Raji (cell line): ENCODE results near the gene HTR3C.
A peak's percentile ranks its signal among the peaks of the same experiment; 100 is the strongest.

Experiments used
- POLR2A ChIP-seq: IDR thresholded peaks from 2 replicates; pipeline ENCODE4 v1.6.1; 2011; ENCODE audit warnings: low read depth, low read length, control low read depth; ENCODE audit not compliant: insufficient read depth

HTR3C gene, protein sequence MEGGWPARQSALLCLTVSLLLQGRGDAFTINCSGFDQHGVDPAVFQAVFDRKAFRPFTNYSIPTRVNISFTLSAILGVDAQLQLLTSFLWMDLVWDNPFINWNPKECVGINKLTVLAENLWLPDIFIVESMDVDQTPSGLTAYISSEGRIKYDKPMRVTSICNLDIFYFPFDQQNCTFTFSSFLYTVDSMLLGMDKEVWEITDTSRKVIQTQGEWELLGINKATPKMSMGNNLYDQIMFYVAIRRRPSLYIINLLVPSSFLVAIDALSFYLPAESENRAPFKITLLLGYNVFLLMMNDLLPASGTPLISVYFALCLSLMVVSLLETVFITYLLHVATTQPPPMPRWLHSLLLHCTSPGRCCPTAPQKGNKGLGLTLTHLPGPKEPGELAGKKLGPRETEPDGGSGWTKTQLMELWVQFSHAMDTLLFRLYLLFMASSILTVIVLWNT

GRCh38 chr3:184052767-184053166 lies at the start of gene HTR3C:
Gene HTR3C, plus strand, starts transcription at chr3:184053047. Its CDS starts 34 bp downstream, at chr3:184053081.
- TF ChIP-seq POLR2A, result no peak

DNA sequence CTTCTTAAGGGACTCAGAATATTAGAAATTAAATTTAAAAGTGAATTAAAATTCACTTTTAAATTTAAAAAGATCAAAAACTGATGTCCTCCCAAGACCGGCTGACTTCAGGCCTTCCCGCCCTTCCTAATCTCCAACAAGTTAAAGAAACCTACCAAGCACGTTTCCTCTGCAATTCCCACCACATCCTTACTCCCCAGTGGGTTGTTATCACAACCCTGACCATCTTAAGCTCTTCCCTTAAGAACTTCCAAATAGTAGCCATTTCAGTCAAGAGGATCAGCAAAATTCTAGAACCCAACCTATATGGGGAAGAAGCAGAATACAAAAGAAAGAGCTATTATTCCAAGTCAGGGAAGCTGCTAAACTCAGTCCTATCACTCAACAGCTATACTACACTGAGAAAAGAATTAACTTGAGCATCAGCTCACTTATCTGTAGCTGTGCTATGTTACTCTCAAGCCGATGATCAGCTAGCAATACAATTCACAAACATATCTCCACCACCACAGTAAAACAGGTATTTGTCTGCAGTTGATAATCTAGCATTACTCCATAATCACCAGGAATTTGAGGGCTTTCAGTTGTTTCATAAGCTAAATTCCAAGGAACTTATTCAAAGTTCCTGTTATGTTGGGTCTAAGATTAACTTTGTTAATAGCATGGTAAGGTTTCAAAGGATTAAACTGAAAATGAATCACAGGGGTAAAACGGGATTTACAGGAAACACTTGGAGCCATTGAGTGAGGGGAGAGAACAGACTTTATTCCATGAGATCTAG lies 49.5 kb upstream of the HTR3C start:
- TF ChIP-seq POLR2A, result no peak

DNA sequence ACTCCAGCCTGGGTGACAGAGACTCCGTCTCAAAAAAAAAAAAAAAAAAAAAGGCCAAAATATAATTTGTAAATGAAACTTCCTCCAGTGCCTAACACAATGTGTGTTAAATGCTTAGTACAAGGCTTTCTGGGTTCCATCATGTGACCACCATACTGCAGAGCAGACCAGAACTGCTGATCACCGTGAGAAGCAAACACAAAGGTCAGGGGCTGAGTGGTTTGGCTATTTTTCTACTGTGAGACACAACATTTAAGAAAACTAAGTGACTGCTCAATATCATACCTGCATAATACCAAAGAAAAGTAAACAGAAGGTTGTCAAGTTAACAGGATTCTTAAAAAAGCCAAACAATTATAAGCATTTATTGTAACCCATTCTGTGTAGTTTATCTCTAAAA lies 48.4 kb upstream of the HTR3C start:
- no peak for TF ChIP-seq POLR2A

DNA sequence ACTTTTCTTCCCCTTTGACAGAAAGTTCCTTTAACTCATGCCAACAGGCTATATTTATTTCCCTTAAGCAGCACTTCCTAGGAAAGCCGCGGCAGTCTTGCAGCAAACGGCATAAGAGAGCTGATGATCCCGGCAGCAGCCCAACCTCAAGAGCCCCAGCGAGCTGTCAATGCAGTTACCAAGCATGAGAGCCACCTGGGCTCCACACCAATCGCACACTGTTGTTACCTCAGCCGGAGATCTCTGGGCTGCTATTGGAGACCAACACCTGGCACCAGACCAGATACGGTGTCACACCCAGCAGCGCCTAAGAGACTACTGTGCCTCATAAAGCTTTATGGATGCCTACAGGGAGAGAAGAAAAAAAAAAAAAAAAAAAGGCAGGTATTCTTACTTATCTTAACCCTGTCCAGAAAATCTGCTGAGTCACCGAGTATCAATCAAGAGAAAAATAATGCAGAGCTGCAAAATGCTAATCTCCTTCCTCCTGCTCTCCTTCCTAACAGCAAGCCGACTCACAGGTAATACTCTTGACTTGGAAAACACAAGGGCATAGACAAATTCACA lies 46.8 kb upstream of the HTR3C start:
- TF ChIP-seq POLR2A, result no peak

GRCh38 chr3:184008161-184008560 lies 44.7 kb upstream of the HTR3C start:
- TF ChIP-seq POLR2A, result no peak

DNA sequence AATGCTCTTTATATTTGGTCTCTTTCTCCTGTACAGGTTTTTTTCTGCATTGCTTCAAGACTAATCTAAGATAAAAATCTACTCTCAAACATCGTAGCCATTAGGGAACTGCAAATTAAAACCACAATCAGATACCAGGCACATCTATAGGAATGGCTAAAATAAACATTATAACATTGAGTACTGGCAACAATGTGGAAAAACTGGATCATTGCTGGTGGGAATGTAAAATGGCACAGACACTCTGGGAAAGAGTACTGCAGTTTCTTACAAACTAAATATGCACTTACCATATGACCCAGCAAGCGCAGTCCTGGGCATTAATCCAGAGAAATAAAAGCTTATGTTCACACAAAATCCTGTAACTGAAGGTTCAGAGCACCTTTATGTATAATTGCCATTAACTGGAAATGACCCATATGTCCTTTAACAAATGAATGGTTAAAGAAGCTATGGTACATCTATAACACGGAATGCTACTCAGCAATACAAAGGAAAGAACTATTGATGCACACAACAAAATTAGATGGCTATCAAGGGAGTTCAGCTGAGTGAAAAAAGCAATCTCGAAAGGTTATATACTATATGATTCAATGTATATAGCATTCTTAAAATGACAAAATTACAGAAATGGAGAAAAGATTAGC lies 41.5 kb upstream of the HTR3C start:
- TF ChIP-seq POLR2A, result no peak

DNA sequence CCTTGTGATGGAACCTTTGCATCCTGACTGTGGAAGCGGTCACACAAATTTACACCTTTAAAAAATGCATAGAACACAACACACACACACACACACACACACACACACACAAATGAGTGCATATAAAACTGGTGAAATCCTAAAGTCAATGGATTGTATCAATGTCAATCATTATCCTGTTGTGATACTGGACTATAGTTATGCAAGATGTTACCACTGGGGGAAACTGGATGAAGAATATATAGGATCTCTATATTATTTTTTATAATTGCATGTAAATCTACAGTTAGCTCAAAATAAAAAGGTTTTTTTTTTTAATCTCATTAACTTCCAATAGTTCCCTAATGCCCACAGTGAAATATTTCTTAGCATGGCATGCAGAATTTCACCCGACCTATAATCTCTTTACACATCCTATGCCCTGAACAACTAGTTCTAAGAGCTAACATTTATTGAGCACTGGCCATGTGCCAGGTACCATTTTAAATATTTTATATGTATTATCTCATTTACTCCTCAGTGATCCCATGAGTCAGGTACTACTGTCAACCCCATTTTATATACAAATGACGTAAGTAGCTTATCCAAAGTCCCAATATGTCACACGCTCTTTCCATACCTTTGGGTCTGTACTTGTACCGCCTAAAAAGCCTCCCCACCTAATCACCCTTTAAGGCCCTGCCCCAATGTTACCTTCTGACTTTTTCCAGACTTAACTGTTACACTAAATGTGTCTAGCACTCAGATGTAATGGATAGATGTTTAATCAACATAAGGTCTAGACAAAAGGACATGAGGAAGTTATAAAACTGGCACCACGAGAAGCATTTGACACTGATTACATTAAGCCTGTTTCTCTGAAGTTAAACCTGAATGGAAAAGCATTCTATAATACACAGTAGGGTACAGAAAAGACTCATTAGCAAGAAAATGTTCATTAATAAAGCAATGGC lies 40.6 kb upstream of the HTR3C start:
- no peak for TF ChIP-seq POLR2A

GRCh38 chr3:184015381-184016019 lies 37.3 kb upstream of the HTR3C start:
- no peak for TF ChIP-seq POLR2A

- no peak for TF ChIP-seq POLR2A
Observed at GRCh38 chr3:184016169-184016570, 36.7 kb upstream of the HTR3C start.

- TF ChIP-seq POLR2A, result no peak
Observed at GRCh38 chr3:184016811-184017671, 35.8 kb upstream of the HTR3C start.

DNA sequence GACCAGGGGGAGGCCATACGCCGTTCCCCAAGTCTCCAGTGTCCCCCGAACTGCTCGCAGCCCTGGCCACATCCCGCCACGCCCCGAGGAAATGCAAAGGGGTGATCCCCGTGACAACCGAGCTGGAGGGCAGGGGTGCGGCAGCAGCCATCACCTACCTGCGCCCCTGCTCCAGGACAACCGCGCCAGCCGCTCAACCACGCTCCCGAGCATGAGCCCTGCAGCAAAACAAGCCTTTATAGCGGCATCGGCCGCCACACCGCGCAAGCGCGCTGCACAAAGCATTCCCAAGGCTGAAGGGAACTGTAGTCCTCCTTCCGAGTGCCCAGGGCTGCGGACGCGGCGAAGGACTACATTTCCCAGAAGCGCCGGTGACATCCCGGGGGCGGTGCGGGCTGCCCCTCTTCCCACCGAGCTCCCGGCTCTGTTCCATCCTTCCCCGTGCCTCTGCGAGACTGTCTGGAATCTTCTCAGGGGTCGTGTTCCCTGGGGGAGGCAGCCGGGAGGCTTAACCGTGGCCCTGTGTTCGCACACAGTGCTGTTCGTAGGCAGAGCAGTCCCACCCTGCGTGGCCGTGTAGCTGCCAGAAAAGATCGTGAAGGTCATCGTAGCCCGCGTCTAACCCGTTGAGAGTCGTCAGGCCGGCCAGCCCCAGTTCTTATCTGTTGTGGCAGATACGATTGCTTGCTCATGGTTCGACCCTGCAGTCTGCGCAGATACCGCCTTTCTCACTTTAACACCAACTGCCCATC lies 35.0 kb upstream of the HTR3C start, which contains the start of gene ABCC5:
Gene ABCC5 (minus strand): TSS at position 213 of the 752 bp plus-strand sequence. CDS start 3,492 bp downstream, outside the sequence.
- TF ChIP-seq POLR2A, result peak; percentile 88

GRCh38 chr3:184018424-184018973 lies 34.3 kb upstream of the HTR3C start:
- no peak for TF ChIP-seq POLR2A
